CMK (cell line): ENCODE measurements around the gene FAM161B.
A peak's percentile ranks its signal among the peaks of the same experiment; 100 is the strongest.
"Not testable (repeated sequence)": the region's sequence is repeated elsewhere in the genome, so short reads cannot be mapped to it uniquely, and the experiment has no call there.

ENCODE experiments used
- DNase-seq: peaks from one replicate; pipeline ENCODE4 v3.0.0-alpha.2; 2010; ENCODE audit warnings: low read depth

FAM161B gene

GRCh38 chr14:73949752-73950734 is at the start of gene FAM161B, which contains the start of gene COQ6:
TSS of gene FAM161B (minus strand) at chr14:73950094. CDS start at chr14:73950026, 68 bp downstream.
TSS of gene COQ6 (plus strand) at chr14:73950302. CDS start at chr14:73950333, 31 bp downstream.
- peak; percentile 68 for DNase-seq

DNA sequence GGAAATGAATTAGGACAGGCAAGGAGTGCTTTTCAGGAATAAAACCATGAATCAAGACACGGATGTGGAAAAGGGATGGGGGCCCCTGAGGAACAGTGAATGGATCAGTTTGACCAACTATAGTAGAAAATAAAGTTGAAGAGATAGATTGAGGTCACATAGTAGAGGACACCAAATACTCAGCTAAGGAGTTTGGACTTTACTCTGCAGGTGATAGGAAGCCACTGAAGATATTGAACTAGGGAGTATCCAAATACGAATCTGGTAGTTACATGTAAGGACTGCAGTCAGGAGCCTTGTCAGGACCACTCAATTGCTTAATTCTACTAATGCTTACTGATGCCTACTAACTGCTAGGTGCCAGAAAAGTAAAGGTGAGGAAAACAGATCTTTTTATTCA is 48.8 kb upstream of the FAM161B start:
- no peak for DNase-seq

DNA sequence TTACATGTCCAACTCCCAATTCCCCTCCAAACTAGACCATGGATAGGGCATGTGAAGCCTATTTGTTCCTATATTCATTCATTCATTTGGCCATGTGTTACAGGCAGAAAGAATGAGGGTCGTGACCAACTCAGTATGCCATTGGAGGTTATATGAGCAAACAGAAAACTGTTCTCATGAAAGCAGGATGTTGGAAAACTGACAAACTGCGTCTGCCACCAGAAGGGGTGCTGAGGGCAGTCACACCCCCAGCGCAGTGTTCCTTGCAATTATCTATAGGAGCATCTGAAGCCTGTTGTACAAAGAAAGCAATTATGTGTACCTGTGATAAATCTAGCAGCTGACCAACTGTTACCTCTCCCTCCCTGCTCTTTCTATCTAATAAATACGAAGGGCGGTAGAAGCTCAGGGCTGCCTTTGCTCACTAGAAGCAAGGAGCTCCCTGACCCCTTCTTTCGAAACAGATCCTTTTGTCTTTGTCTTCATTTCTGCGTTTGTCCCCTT is 48.1 kb upstream of the FAM161B start:
- DNase-seq: no peak

DNA sequence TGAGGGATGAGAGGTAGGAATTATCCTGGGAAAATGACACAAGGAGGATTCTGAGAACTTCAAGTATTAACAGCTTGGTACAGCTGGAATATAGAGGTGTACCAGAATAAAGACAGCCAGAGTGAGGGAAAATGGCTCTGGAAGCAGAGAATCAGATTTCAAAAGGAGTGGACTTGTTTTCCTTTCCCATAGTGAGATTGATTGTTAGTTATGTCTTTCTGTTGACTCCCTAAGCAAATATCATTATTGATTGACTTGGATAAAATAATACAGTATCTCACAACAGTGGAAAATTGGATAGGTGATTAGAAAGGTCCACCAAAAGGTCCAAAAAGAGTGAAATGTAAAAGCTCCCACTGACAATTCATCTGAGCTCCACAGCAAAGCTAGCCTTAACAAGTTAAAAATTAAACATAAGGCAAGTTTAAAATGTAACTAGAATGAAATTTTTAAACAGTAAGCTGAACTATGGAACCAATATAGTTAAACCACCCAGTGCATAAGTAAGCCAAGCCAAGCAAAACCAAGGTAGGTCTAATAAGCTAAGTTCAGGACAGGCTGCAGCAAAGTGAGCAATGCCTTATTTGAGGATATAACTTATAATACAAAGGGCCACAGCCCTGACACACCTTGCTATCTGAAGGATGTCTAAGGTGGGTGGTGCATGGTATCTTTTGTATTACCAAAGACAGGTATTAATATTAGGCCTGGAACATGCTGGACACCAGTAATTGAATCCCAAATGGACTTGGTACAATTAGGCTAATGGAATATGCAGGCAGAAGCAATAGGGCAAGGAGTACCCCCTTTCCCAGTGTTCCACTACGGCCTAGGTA is 47.4 kb upstream of the FAM161B start:
- DNase-seq: no peak

- DNase-seq: no peak
Observed at GRCh38 chr14:73996731-73997107, 46.8 kb upstream of the FAM161B start.

DNA sequence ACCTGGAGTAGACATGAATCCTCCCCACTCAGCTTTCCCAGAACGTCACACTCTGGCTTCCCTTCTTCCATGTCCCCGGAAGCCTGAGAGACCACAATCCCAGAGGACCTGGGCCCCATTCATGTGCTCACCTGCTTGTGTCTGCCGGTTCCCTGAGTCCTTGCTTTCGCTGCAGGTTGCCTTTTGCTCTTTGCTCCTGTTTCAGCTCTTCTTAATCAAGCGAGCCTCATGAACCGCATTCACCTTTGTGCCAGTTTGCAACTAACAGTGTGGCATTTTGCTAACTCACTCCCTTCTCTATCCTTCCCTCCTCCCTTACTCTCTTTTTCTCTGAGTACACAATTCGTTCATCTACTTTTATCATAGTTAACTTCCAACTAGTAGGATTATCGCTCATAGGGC is 46.1 kb upstream of the FAM161B start:
- no peak for DNase-seq

DNA sequence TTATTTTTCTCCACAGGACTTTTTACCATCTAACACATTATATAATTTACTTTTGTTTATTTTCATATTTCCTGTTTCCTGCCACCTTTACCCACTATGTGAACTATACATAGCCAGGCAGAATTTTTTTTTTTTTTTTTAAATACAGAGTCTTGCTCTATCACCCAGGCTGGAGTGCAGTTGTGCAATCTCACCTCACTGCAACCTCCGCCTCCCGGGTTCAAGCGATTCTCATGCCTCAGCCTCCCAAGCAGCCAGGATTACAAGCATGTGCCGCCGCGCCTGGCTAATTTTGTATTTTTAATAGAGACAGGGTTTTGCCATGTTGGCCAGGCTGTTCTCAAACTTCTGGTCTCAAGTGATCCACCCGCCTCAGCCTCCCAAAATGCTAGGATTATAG is 45.0 kb upstream of the FAM161B start:
- not testable (repeated sequence) for DNase-seq

DNA sequence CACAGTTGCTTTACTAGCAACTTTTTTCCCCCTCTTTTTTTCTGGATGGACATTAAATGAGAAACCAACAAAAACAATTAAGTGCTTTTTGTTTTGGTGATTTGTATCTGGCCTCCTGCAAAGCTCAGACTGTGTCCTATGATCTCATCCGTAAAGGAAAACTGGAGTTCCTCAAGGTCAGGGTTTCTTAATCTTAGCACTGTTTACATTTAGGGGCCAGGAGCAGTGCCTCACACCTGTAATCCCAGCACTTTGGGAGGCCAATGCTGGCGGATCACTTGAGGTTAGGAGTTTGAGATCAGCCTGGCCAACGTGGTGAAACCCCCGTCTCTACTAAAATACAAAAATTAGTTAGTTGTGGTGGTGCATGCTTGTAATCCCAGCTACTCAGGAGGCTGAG is 41.2 kb upstream of the FAM161B start:
- no peak for DNase-seq

GRCh38 chr14:73988656-73989055 is 38.8 kb upstream of the FAM161B start:
- DNase-seq: not testable (repeated sequence)

DNA sequence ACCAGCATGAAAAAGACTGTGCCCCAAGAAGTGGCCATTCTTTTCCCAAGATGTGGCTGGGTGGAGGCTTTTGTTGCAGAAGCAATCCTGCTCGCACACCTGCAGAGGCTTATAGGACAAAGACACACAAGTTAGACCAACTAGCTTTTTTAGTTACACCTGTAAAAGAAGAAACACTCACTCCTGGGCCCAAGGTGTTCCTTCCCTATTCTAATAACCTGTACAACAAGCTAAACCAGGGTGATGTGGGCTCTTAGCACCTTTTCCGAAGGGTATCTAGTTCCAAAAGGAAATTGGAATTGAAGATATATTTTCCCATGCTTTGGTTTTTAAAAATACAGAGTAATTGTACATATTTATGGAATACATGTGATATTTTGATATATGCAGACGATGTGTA is 38.2 kb upstream of the FAM161B start:
- no peak for DNase-seq

GRCh38 chr14:73977896-73978295 is 28.0 kb upstream of the FAM161B start:
- no peak for DNase-seq

GRCh38 chr14:73976125-73976524 is 26.2 kb upstream of the FAM161B start:
- no peak for DNase-seq

GRCh38 chr14:73973497-73973896 is 23.6 kb upstream of the FAM161B start:
- DNase-seq: no peak

DNA sequence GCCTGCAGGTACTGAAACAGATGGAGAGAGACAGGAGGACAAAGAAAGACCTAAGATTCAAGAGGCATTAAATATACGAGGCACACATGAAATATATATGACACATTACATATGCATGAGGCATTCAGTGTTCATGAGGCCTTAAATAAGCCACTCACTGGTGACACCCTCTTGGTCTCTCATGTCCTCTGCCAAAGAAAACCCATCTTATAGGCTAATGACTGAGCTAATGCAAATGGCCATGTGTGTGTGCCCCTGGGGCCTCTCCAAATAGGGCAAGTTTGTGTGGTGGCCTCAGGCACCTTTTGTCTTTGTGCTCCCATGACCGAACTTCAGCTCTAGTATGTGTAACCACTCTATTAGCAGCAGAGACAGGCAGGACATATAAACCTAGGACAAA is 19.0 kb upstream of the FAM161B start:
- DNase-seq: no peak

DNA sequence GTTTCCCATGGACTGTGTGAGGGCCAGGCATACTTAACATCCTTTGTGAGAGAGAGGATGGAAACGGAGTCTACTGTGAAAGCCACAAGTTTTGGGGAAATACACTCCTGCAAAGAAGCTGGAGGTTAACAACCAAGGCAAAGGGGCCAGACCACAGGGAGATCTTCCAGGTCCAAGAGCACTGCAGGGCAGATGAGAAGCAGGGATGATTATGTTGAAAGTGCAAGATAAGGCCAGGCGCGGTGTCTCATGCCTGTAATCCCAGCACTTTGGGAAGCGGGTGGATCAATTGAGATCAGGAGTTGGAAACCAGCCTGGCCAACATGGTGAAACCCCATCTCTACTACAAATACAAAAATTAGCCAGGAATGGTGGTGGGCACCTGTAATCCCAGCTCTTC is 15.3 kb upstream of the FAM161B start:
- DNase-seq: no peak

- DNase-seq: no peak
Observed at GRCh38 chr14:73961192-73961591, 11.3 kb upstream of the FAM161B start.

- DNase-seq: no peak
Observed at GRCh38 chr14:73958591-73958990, 8.7 kb upstream of the FAM161B start.

- DNase-seq: no peak
Observed at GRCh38 chr14:73955674-73956073, 5.8 kb upstream of the FAM161B start.

- DNase-seq: no peak
Observed at GRCh38 chr14:73953731-73954130, 3.8 kb upstream of the FAM161B start.

GRCh38 chr14:73945159-73945670 is 4.7 kb downstream of the FAM161B start:
- DNase-seq: no peak

DNA sequence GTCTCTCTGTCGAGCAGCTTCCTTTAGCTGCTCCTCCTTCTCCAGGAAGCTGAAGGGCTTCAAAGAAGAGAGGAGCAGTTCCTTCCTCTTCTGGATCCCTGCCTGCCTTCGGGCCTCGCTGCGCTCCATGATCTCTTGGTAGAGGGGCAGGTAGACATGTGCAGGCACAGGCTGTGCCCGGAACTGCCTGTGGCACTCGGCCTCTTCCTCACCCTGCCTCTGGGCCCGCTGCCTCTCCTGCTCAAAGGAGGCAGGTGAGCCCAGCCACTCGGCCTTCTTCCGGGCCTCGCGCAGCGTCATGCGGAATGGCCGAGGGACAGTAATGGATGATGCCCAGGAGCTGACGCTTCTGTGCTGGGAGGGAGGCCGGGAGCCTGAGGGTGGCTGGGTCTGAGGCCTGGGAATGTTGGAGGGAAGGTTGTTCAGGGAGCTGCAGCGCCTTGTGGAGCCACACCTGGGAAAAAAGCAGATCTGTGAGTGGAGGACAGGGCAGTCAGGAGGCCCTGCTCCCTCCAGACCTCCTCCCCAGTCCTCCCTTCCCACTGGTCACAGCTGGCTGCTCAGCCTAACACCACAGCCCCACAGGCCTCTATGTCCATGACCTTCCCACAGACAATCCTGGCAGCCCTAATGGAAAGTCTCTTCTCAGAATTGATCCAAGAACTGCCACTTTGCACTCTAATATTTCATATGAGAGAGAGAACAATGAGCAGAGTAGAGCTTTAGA is 5.3 kb downstream of the FAM161B start:
- no peak for DNase-seq

- no peak for DNase-seq
Observed at GRCh38 chr14:73943083-73943482, 6.8 kb downstream of the FAM161B start.
